GM12892 (cell line): Measurements from ENCODE around the gene SMPD3.

Experiments
- POLR2A ChIP-seq: IDR thresholded peaks from 2 replicates; pipeline ENCODE4 v1.6.1; 2011; ENCODE audit warnings: low read depth, low read length, control low read depth
- POLR2AphosphoS5 ChIP-seq: IDR thresholded peaks from 2 replicates; pipeline ENCODE4 v1.6.1; 2011; ENCODE audit warnings: low read depth, low read length, control low read depth
- TAF1 ChIP-seq: IDR thresholded peaks from 2 replicates; pipeline ENCODE4 v1.6.1; 2011; ENCODE audit warnings: low read depth, mild to moderate bottlenecking, control low read depth, low read length, borderline replicate concordance

- TF ChIP-seq POLR2A, result no peak
- TF ChIP-seq TAF1, result no peak
- TF ChIP-seq POLR2AphosphoS5, result no peak
These were observed 37.2 kb downstream of the SMPD3 start for GRCh38 chr16:68411086-68411485.
